Measurements from ENCODE around the gene ZMYND15. TPM values are rescaled to one million over a fixed set of nuclear protein-coding genes. Genes with fewer than 3 reads are reported as not detected.

The ZMYND15 gene
- total and polyA plus RNA-seq, 8 donors, result 0.39 to 3.2 (median 1.2) TPM

- 85 to 91% methylated on average over 9 of the region's 9 CpGs for WGBS, 2 donors
- ATAC-seq (no peak), FAIRE-seq (no peak), DNase-seq (no peak)
- Histone ChIP-seq H3K36me3 (no peaks in the 10 kb centered on the region), H3K4me1 (peaks cover 0 to 6% (median 0%) of the 10 kb centered on the region in 3 donors), H3K9me3 (no peaks in the 10 kb centered on the region), H3K4me3 (no peak overlapping the region), H3K27ac (no peak overlapping the region), H3K27me3 (peaks cover 0 to 7% (median 0%) of the 10 kb centered on the region in 4 donors)
- no peak for TF ChIP-seq CTCF (IDR thresholded peaks at IDR 0.05)
- intact Hi-C loops (cut with DNase I), result no loop called here
Measured at GRCh38 chr17:4742133-4742532, 2.5 kb downstream of the ZMYND15 start.

- H3K4me1 ChIP-seq, result peaks cover 0 to 6% (median 0%) of the 10 kb centered on the region in 3 donors
- no peaks in the 10 kb centered on the region for H3K9me3 ChIP-seq
- FAIRE-seq (no peak), DNase-seq (no peak), ATAC-seq (no peak)
- H3K27ac ChIP-seq, result no peak overlapping the region
- H3K27me3 ChIP-seq, result peaks cover 0 to 7% (median 0%) of the 10 kb centered on the region in 4 donors
- WGBS, 2 donors, result 84 to 88% methylated on average over 9 to 10 of the region's 10 CpGs
- H3K36me3 ChIP-seq, result no peaks in the 10 kb centered on the region
- no peak overlapping the region for H3K4me3 ChIP-seq
- intact Hi-C loops (cut with DNase I), result no loop called here
- TF ChIP-seq CTCF (IDR thresholded peaks at IDR 0.05), result no peak
Measured at GRCh38 chr17:4742629-4743028, 3.0 kb downstream of the ZMYND15 start.

GRCh38 chr17:4743216-4743615, 3.6 kb downstream of the ZMYND15 start:
- Histone ChIP-seq H3K27ac (no peak overlapping the region), H3K9me3 (no peaks in the 10 kb centered on the region), H3K4me3 (no peak overlapping the region), H3K36me3 (no peaks in the 10 kb centered on the region), H3K4me1 (peaks cover 0 to 4% (median 0%) of the 10 kb centered on the region in 3 donors), H3K27me3 (peaks cover 0 to 7% (median 0%) of the 10 kb centered on the region in 4 donors)
- FAIRE-seq (no peak), DNase-seq (no peak), ATAC-seq (no peak)
- 90% methylated on average over 8 of the region's 8 CpGs for WGBS, 2 donors
- TF ChIP-seq CTCF (IDR thresholded peaks at IDR 0.05), result no peak
- intact Hi-C loops (cut with DNase I), result no loop called here

GRCh38 chr17:4743898-4744297, 4.3 kb downstream of the ZMYND15 start:
- DNase-seq (no peak), ATAC-seq (no peak), FAIRE-seq (no peak)
- H3K9me3 ChIP-seq, result no peaks in the 10 kb centered on the region
- no peaks in the 10 kb centered on the region for H3K36me3 ChIP-seq
- 83 to 90% methylated on average over 9 of the region's 9 CpGs for WGBS, 2 donors
- no peak for TF ChIP-seq CTCF (IDR thresholded peaks at IDR 0.05)
- H3K27ac ChIP-seq, result no peak overlapping the region
- H3K4me3 ChIP-seq, result no peak overlapping the region
- peaks cover 0 to 7% (median 0%) of the 10 kb centered on the region in 4 donors for H3K27me3 ChIP-seq
- no peaks in the 10 kb centered on the region for H3K4me1 ChIP-seq
- intact Hi-C loops (cut with DNase I), result no loop called here

GRCh38 chr17:4744999-4745969, 5.7 kb downstream of the ZMYND15 start:
- peaks cover 0 to 7% (median 0%) of the 10 kb centered on the region in 4 donors for H3K27me3 ChIP-seq
- no peak overlapping the region for H3K4me3 ChIP-seq
- no peaks in the 10 kb centered on the region for H3K4me1 ChIP-seq
- peak in 2 of 6 donors; percentile 58 for DNase-seq
- WGBS, 2 donors, result 11 to 16% methylated on average over 44 to 51 of the region's 51 CpGs
- H3K27ac ChIP-seq, result no peak overlapping the region
- FAIRE-seq, result no peak
- TF ChIP-seq CTCF (IDR thresholded peaks at IDR 0.05), result no peak
- intact Hi-C loops (cut with DNase I), result no loop called here
- H3K9me3 ChIP-seq, result no peaks in the 10 kb centered on the region
- no peaks in the 10 kb centered on the region for H3K36me3 ChIP-seq
- peak in 1 of 4 donors; percentile 18 for ATAC-seq
